Non-pigmented ciliary epithelial cell (primary cell): Measurements from ENCODE around the gene SLC39A13.

Experiments
- DNase-seq: peaks from one replicate; pipeline ENCODE4 v3.0.0-alpha.2; 2010; ENCODE audit warnings: low read depth

The SLC39A13 gene

GRCh38 chr11:47430524-47430923 is 22.1 kb downstream of the SLC39A13 start:
- DNase-seq: no peak

- no peak for DNase-seq
Measured at GRCh38 chr11:47431356-47432083, 23.1 kb downstream of the SLC39A13 start.

GRCh38 chr11:47433157-47433556 is 24.8 kb downstream of the SLC39A13 start:
- DNase-seq: no peak

GRCh38 chr11:47434011-47434786 is 25.8 kb downstream of the SLC39A13 start:
- no peak for DNase-seq

GRCh38 chr11:47435687-47436086 is 27.3 kb downstream of the SLC39A13 start:
- no peak for DNase-seq

- no peak for DNase-seq
Measured at GRCh38 chr11:47436726-47437125, 28.3 kb downstream of the SLC39A13 start.

- no peak for DNase-seq
Measured at GRCh38 chr11:47437218-47437745, 28.9 kb downstream of the SLC39A13 start.

- no peak for DNase-seq
Measured at GRCh38 chr11:47437746-47438418, 29.5 kb downstream of the SLC39A13 start.

GRCh38 chr11:47438721-47439120 is 30.3 kb downstream of the SLC39A13 start:
- no peak for DNase-seq

- DNase-seq: no peak
Measured at GRCh38 chr11:47440054-47440476, 31.7 kb downstream of the SLC39A13 start.

GRCh38 chr11:47441421-47441820 is 33.0 kb downstream of the SLC39A13 start:
- DNase-seq: no peak

GRCh38 chr11:47442514-47442913 is 34.1 kb downstream of the SLC39A13 start:
- DNase-seq: no peak

- DNase-seq: no peak
Measured at GRCh38 chr11:47443028-47443700, 34.8 kb downstream of the SLC39A13 start.

- no peak for DNase-seq
Measured at GRCh38 chr11:47443817-47444216, 35.4 kb downstream of the SLC39A13 start.

GRCh38 chr11:47445840-47446239 is 37.5 kb downstream of the SLC39A13 start:
- DNase-seq: no peak

- DNase-seq: no peak
Measured at GRCh38 chr11:47446833-47447232, 38.4 kb downstream of the SLC39A13 start.

- no peak for DNase-seq
Measured at GRCh38 chr11:47447906-47448305, 39.5 kb downstream of the SLC39A13 start.

GRCh38 chr11:47448566-47449427 is 40.4 kb downstream of the SLC39A13 start, which contains the start of gene RAPSN:
RAPSN (minus strand) TSS chr11:47449136; CDS start chr11:47448964, 172 bp downstream.
- no peak for DNase-seq

- DNase-seq: no peak
Measured at GRCh38 chr11:47449541-47449940, 41.2 kb downstream of the SLC39A13 start.

GRCh38 chr11:47451436-47451835 is 43.0 kb downstream of the SLC39A13 start:
- DNase-seq: no peak

GRCh38 chr11:47451990-47452389 is 43.6 kb downstream of the SLC39A13 start:
- no peak for DNase-seq
